UCSD-AML1 (cell line): ENCODE data around the gene IKZF1.

Source experiments
- DNase-seq: peaks from one replicate; lab custom pipeline; 2025; ENCODE audit not compliant: unreplicated experiment; lab: John Stamatoyannopoulos, UW

The IKZF1 gene

GRCh38 chr7:50352751-50353150 lies 48.2 kb downstream of the IKZF1 start:
- no peak for DNase-seq

- DNase-seq, result no peak
Measured at GRCh38 chr7:50353201-50353600, 48.7 kb downstream of the IKZF1 start.

- no peak for DNase-seq
Measured at GRCh38 chr7:50353894-50354595, 49.5 kb downstream of the IKZF1 start.

GRCh38 chr7:50355817-50356178 lies 51.3 kb downstream of the IKZF1 start:
- DNase-seq, result peak; percentile 18

GRCh38 chr7:50356212-50356944 lies 51.9 kb downstream of the IKZF1 start:
- DNase-seq, result peak; percentile 56

- DNase-seq, result no peak
Measured at GRCh38 chr7:50356945-50357268, 52.4 kb downstream of the IKZF1 start.

- DNase-seq, result no peak
Measured at GRCh38 chr7:50357426-50357825, 52.9 kb downstream of the IKZF1 start.

GRCh38 chr7:50358041-50358705 lies 53.7 kb downstream of the IKZF1 start:
- DNase-seq, result no peak

GRCh38 chr7:50358779-50359178 lies 54.3 kb downstream of the IKZF1 start:
- no peak for DNase-seq

GRCh38 chr7:50359258-50359994 lies 54.9 kb downstream of the IKZF1 start:
- no peak for DNase-seq

GRCh38 chr7:50359995-50360925 lies 55.7 kb downstream of the IKZF1 start:
- no peak for DNase-seq

GRCh38 chr7:50362142-50362541 lies 57.6 kb downstream of the IKZF1 start:
- DNase-seq, result no peak

- DNase-seq, result peak; percentile 44
Measured at GRCh38 chr7:50362712-50363282, 58.3 kb downstream of the IKZF1 start.

GRCh38 chr7:50363327-50364060 lies 59.0 kb downstream of the IKZF1 start:
- no peak for DNase-seq

- no peak for DNase-seq
Measured at GRCh38 chr7:50364645-50365044, 60.1 kb downstream of the IKZF1 start.

GRCh38 chr7:50366311-50366710 lies 61.8 kb downstream of the IKZF1 start:
- no peak for DNase-seq

GRCh38 chr7:50367100-50367499 lies 62.6 kb downstream of the IKZF1 start:
- DNase-seq, result no peak

- DNase-seq, result no peak
Measured at GRCh38 chr7:50367570-50367969, 63.1 kb downstream of the IKZF1 start.

- no peak for DNase-seq
Measured at GRCh38 chr7:50368366-50368765, 63.9 kb downstream of the IKZF1 start.
